GM12865 (cell line): ENCODE data around the gene CLK2.
A peak's percentile ranks its signal among the peaks of the same experiment; 100 is the strongest.
"Not testable (repeated sequence)": the region's sequence is repeated elsewhere in the genome, so short reads cannot be mapped to it uniquely, and the experiment has no call there.

ENCODE experiments used
- DNase-seq: peaks from one replicate; pipeline ENCODE4 v3.0.0; 2010; ENCODE audit warnings: low read depth
- H3K4me3 ChIP-seq: 2 replicates; pipeline ENCODE4 v1.5.1; 2011; ENCODE audit warnings: mild to moderate bottlenecking, low read depth, low read length, control low read depth
- CTCF ChIP-seq: IDR thresholded peaks from 2 replicates; pipeline ENCODE4 v1.5.1; 2011; ENCODE audit warnings: low read length, control low read depth, low read depth, inconsistent platforms; ENCODE audit not compliant: insufficient read depth; ENCODE audit errors: missing control alignments

CLK2 gene

GRCh38 chr1:155242805-155243358, 30.4 kb downstream of the CLK2 start:
- no peak for DNase-seq

GRCh38 chr1:155241841-155242264, 31.5 kb downstream of the CLK2 start:
- no peak overlapping the region for H3K4me3 ChIP-seq
- TF ChIP-seq CTCF = no peak
- DNase-seq = no peak

More at GRCh38 chr1:155242805-155243358, 30.4 kb downstream of the CLK2 start:
- H3K4me3 ChIP-seq = peak overlapping the region; percentile 59
- TF ChIP-seq CTCF = no peak

- TF ChIP-seq CTCF = no peak
- H3K4me3 ChIP-seq = peak overlapping the region; percentile 53
- peak; percentile 79 for DNase-seq
Observed at GRCh38 chr1:155241069-155241679, 32.1 kb downstream of the CLK2 start.

- no peak for TF ChIP-seq CTCF
- DNase-seq = no peak
- H3K4me3 ChIP-seq = no peak overlapping the region
Observed at GRCh38 chr1:155236451-155236850, 36.9 kb downstream of the CLK2 start.

- not testable (repeated sequence) for DNase-seq, H3K4me3 ChIP-seq
Observed at GRCh38 chr1:155235375-155235774, 37.9 kb downstream of the CLK2 start.

GRCh38 chr1:155233502-155233901, 39.8 kb downstream of the CLK2 start:
- H3K4me3 ChIP-seq, DNase-seq: not testable (repeated sequence)

- DNase-seq, H3K4me3 ChIP-seq: not testable (repeated sequence)
Observed at GRCh38 chr1:155232001-155232978, 41.0 kb downstream of the CLK2 start.

GRCh38 chr1:155231302-155231701, 42.0 kb downstream of the CLK2 start:
- not testable (repeated sequence) for DNase-seq, H3K4me3 ChIP-seq

- peak overlapping the region; percentile 61 for H3K4me3 ChIP-seq
- no peak for DNase-seq
- TF ChIP-seq CTCF = no peak
Observed at GRCh38 chr1:155228096-155228427, 45.2 kb downstream of the CLK2 start.
